GM21381 (cell line): ENCODE results near the gene FMOD.

ENCODE experiments used
- ATAC-seq: cut with Tn5 transposase; IDR thresholded peaks from one replicate; pipeline ENCODE4 v1.9.1; 2021; ENCODE audit warnings: mild to moderate bottlenecking, moderate library complexity; ENCODE audit not compliant: unreplicated experiment

FMOD gene

DNA sequence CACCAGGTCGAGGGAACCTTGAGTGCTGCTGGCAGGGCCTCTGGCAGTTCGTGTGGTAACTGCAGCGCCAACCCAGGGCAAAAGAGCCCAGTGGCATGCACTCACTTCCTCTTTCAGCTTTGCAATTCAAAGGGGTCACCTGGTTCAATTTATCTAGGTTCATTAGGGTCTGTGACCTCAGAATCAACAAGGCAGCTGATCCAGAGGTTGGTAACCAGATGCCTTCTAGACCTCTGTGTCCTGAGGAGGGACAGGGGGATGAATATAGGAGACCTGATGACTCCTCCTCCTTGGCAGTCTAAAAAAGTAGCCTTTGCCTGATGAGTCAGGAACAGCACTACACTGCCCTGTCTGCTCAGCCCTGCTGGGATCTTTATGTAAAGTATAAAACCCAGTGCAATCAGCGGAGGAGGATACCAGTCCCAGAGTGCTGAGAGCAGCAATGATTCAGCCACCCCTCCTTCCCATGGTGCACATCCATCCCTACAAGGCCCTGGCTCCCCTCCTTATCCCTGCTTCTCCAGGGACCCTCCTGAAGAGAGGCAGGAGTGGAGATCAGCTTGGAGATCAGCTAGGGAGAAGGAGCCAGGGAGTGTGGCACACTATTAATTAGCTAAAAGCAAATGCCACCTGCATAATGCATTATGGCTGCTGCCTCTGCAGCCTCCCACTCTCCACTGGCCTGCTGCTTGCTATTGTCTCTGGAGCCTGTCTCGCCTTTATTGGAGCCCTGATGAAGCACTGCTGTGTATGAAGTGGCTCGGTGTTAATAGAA is 11.2 kb upstream of the FMOD start:
- ATAC-seq: no peak

DNA sequence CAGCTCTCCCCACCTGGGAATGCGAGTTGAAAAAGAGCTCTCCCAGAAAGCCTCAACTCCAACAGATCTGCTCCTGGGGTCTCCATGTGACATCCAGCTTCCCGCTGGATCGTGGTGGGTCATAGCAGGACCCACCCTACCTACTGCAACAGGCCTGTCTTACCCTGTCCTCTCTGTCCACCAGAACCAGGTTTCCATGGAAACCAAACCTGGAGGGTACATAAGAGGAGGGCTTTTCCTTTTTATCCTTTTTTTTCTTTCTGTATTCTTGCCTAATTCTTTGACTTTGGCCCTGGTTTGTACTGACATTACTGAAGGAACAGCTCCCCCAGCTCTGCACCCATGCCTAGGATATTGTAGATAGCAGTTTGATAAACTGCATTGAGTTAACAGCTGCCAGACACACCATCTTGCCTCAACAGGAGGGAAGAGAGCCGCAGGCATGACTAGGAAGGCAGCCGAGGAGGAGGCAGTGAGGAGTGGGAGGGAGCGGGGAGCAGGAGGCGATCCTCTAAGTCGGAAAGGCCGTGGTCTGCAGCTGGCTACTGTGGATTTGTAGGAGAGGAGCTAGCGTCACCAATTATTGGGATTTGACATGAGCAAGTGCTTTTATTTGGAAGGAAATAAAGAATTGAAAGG is 9.7 kb upstream of the FMOD start:
- ATAC-seq: no peak

DNA sequence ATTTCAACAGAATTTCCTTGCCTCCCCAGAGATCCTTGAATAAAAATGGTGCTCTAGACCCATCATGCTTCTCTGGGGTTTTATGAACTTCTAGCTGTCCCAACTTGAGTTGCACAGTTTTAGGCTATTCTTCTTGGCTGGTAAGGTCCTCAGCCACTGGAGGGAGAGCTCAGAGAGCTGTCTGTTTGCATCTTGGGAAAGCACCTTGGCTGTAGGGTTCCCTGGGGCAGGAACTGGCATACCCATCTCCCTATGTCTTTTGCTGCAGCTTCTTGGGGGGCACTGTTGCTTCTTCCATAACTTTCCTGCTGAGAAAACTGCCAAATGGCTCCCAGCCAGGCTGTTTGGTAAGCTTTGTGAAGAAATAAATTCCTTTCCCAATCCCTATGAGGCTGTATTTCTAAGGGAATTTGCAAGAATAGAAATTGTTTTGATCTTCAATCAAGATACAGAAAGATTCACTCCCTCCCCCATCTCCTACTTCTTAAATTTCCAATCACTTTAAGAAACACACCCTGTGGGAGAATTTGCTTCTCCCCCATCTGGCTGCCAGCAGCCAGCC is 8.2 kb upstream of the FMOD start:
- ATAC-seq: no peak

DNA sequence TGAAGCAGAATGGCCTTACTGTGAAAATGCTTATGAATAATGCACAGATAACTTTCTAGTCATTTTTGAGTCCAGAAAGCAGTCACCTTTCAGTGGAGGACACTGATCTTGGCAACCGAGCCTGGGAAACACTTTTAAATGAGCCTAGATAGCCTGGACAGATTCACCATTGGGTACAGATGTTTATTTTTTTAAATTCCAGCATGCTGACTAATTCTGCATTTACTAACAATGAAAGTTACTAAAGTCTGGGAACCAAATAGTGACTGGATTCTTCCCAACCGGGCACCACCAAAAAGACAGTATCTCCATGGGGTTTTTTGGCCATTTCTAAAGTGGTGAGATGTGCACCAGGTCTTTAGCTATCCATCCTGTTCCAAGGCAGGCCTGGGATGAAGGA is 3.3 kb upstream of the FMOD start:
- no peak for ATAC-seq

DNA sequence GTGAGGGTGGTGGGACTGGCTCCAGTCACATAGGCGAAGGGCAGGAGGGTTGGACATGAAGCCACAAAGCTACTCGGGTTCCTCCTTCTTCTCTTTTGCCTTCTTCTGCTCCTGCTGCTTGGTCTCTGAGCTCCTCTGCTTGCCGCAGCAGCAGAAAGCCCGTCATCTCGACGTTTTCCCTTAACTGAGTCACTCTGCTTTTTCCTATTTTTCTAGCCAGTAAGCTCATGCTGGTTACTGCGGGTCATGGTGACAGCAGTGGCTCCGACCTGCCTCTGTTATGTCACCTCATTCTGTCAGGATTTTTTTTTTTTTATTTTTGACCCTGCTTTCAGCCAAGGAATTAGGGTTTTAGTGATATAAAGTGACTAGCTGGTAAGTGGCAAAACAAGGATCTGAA is 2.6 kb upstream of the FMOD start:
- ATAC-seq: no peak

DNA sequence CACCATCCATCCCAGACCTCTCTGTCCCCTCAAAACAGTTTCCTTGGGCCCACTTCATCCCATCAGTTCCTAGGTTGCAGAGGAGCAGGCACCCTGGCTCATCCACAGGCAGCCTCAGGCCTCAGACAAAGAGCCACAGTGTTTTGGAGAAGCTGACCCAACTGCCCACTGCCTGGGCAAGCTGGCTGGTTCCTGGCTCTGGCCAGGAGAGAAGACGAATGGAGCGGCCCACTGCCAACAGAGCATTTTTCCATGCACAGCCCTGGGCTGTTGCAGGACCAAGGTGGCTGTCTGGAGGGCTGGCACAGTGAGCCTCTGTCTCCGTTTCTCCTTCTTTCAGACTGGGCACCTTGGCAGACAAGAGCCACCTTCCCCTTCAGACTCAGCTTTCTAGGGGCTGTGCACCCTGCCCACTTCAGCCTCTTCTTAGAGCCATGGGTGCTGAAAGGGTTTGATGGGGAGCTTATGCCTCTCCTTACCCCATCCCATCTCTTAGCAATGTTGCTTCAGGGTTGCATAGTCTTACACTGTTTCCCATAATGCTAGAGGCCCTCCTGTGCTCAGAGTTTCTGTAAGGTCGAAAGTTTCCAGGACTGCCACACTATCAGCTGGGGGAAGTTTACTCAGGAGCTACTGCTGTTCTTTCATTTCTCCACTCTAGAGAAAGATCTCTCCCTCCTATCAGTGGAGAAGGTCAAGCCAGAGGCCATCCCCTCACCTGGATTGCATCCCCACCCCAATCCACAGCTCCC is 973 bp downstream of the FMOD start:
- ATAC-seq: no peak

DNA sequence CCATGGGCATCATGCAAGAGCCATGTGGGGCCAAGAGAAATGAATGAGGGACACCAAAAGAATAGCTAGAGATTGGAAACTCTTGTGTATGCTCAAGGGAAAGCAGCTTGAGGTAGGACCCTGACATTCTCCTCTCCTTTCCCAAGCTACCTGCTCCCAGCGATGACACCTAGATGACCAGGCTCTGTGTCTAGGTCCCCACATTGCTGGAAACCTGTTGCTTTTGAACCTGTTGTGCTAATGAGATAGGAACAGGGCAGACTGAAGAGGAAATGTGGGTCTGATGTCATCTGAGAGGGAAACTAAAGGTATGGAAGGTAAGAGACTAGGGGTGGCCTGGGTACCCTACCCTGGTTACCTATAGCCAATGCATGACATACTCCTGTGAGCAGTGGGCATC is 1.8 kb downstream of the FMOD start:
- no peak for ATAC-seq

DNA sequence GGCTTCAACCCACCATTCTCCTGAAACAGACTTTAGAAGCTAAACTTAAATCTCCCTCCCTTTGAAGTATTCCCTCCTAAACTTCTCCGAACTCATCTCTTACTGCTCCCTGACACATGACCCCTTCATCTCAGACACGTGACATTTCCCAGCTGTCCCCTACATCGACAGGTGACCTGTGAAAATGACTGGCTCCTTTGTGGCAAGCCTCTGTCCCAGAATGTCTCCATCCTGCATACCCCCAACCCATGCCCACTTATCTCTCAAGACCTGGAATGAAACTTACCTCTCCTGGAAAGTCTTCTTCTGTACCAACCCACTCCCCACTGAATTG is 4.2 kb downstream of the FMOD start:
- no peak for ATAC-seq

DNA sequence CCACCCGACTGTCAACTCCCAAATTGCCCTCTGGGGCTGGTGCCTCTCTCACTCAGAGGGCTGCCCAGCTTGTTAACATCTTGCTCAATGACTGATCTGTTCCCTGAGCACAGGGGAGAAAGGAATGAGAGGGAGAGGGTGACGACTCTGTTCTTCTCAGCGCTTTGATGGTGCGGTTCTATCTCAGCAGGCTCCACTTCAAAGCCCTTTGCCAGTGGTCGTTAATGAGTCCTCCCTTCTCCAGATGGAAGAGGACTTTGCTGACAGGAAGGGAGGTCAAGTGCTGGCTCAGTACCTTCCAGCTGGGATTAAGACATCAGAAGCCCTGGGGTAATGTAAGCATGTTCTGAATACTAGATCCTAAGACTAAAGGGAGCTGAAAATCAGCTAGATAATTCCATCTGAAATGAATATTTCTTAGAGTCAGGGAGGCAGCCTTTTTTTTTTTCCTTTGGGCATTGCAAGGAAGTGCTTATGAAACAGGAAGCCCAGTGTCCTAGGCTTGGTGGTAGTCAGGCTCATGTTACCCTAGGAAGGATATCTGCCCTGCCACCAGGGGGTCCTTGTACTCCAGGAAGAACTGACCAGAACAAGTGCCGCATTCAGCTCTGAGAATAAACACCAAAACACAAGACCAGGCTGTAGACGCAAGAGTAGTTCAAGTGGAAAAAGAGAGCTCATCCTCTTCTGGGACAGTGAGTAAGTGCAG is 4.7 kb downstream of the FMOD start:
- ATAC-seq: no peak

DNA sequence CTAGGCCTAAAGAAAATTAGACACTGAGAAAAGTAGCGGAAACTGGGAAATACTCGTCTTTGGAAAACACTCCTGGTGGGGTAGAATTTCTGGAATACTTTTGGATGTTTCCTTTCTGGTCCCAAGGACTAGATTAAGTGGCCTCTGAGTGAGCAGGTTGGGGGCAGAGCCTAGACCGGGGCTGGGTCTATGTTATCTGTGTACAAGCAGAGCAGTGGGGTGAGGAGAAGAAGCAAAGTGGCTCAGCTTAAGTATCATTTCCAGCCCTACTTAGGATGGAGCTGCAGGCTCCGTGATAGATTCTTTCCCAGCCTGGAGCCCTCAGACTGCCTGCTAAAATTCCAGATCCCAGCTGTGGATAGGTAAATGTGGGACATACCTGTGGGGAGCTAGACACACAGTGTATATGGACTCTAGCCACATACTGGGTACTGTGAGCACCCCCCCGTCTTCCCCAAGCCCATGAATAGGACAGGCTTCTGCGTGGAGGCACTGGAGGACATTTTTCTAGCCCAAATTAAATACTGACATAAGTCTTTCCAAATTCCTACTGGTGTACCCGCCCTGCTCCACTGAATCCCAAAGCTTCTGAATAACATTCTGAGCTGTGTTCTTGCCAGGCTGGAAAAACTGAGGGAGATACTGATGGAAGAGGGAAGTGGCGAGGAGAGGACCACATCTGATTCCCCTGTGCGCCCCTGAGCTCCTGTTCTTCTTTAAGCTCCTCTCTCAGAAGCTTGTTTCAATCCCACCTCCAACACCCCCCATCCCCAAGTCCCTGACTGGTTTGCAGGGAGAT is 6.8 kb downstream of the FMOD start:
- ATAC-seq: no peak

DNA sequence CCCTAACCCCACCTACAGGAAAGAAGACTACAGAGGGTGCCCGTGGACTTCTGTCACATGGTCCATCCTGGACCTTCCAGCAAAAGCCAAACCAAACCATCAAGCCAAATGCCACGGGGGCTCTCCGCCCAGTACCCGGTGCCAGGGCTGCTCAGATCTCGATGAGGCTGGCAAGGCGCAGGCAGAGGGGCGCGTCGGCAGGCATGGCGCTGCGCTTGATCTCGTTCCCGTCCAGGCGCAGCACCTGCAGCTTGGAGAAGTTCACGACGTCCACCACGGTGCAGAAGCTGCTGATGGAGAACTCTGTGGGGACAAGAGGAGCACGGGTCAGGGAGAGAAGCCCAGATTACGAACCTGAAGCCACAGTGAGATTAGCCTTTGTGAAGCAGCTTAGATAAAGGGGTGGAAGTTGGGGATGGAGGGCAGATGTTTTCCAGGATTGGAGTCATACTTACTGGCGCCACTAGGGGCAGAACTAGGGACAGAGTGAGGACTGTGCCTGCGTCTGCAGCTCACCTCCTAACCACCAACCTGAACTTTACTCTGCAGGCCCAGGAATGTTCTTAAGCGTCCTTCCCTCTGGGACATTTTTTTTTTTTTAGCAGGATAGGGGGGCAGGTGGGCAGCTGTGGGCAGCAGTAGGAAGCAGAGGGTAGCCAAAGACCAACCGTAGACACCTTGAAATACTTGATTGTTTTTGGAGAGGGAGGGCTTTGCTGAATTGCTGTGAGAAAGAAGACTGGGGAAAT is 8.6 kb downstream of the FMOD start:
- no peak for ATAC-seq

DNA sequence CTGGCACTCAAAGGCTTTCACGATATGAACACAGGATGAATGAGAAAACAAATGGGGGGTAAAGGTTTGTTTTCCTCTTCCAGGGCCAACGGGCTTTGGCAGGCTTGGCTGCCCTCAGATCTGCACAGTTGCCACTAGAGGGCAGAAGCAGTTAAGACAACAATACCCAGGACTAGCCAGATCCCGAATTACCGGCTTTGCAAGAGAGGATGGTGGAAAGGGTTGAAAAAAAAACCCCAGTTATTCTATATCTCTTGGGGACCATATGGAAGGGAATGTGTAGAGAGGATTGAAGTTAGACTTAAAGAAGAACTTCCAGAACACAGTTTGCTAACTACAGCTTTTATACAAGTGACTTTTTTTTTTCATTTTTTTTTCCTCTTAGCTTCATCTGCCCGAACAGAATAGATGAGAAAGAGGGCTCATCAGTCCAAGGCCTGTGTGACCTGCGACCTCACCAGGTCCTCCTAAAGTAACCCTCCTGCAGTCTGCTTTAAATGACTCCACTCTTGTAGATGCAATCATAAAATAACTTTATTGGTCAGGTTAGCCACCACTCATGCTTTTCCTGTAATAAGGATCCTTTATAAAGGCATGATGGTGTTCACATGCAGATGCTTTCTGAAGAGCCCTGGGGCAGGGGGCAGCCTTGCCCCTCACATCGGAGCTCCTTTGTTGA is 10.7 kb downstream of the FMOD start:
- ATAC-seq: peak; percentile 49

DNA sequence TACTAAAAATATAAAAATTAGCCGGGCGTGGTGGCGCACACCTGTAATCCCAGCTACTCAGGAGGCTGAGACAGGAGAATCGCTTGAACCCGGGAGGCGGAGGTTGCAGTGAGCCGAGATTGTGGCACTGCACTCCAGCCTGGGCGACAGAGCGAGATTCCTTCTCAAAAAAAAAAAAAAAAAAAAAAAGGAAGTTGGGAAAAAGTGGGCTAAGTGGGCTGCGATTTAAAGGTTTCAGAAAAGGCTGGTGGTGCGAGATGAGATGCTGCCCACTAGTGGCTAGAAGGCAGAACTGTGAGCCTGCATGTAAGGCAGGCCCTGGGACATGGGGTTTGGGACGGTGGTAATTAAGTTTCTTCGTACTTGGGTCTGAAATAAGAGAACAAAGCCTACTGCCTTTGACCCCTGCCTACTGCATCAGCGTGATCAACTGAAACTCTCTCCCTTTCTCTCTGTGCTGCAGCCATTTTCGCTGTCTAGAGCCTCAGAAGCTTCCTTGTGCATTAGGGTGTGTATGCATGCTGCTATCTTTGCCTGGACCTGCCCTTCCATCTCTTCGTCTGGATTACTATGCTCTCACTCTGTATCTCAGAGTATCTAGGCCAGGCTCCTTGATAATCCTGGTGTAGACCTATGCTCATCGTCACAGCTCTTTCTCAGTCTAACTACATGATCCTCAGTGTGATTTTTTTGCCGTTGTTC is 12.4 kb downstream of the FMOD start:
- ATAC-seq: no peak

DNA sequence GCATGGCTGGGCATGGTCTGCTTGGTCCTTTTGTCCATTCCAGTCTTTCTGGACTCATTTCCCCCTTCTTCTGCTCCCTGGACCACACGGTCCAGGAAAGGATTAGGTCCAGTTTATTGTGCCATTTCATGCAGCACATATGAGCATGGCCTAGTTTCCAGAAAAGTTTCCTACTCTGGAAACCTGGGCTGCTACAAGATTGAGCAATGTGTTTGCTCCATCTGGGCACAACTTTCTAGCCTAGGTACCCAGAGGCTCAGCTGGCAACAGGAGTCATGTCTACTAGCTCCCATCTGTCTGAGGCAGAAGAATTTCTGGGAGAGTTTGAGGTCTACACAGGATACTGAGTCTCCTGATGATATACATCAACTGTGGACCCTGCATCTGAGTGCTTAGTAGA is 14.8 kb downstream of the FMOD start:
- ATAC-seq: no peak

DNA sequence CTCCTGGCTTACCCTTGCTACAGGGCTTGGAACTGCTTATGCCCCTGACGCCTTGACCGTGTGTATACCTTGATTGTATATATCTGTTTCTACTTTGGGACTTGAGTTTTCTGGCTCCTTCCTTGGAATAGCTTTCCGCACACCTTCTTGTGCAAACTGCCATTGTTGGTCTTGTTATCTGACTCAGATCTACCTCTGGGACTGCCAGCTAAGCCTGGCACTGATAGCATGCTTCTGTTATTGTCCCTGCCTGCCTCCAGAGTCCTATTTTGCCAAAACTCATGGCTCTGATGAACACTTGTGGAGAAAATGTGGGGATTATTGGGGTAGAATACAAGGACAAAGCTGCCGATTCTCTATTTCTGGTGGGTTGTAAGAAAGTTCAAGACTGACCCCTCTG is 15.4 kb downstream of the FMOD start:
- no peak for ATAC-seq

DNA sequence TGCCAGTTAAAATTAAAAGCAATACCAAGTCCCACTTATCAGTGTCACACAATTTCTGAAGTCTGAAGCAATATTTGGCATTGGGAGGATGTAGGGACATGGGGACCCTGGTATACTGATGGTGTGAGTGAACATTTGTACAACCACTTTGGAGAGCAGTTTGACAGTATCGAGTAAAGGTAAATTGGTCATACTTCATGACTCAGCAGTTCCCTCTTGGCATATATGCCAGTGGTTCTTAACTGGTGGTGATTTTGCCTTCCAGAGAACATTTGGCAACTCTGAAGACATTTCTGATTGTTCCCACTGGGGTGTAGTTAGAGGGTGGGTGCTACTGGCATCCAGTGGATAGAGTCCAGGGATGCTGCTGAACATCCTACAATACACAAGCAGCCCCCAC is 19.7 kb downstream of the FMOD start:
- no peak for ATAC-seq

DNA sequence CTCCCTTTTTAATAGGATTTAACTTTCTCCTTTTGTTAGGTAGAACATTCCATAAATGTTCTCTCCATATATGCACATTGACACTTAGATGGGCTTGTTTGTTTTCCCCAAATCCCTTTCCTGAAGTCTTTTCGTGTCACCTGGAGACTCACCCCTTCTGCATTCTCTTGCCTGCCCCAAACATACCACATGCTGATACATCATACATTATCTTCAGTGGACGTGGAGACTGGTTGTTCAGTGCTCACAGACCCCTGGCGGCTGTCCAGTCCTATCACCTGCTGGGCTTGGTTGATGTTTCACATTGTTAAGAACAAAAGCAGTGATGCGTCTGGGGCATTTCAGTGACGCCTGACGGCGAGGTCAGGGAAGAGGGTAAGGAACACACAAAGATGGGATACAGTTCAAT is 22.2 kb downstream of the FMOD start:
- no peak for ATAC-seq

DNA sequence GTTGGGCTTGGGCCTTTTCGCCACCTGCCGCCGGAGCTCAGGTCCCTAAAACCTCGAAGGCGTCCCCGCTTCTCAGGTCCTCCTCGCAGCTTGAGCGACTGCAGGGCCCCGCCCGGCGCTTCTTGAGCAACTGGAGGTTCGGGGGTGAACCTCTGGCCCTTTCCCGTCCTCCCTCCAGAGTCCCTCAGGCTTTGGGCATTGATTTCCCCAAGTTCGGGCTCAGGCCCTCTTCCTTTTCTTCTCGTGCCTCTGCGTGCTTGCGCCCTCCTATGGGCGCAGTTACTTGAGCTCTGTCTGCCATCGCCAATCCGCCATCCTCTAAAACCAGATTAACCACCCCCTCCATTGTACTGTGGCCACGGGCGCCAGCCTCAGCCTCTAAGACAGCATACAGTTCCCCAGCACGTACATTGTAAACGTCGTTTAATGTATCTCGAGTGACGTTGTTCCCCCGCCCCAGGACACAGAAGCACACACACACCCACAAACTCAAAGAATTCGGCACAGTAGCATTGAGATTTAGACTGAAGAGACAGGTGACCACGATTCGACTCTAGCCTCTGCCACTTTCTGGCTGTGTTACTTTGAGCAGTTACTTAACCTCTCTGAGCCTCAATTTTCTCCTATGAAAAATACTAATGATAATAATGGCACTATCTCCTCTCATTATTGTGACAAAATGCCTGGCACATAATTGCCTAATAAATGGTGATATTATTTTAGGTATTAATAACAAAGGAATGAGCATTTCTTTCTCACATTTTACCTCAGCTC is 23.1 kb downstream of the FMOD start:
- peak; percentile 24 for ATAC-seq
